SK-MEL-5 (cell line): ENCODE data around the gene KIF1A. TPM values are rescaled to one million over a fixed set of nuclear protein-coding genes. Genes with fewer than 3 reads are reported as not detected.
A peak's percentile ranks its signal among the peaks of the same experiment; 100 is the strongest.
"Not testable (repeated sequence)": the region's sequence is repeated elsewhere in the genome, so short reads cannot be mapped to it uniquely, and the experiment has no call there.

Experiments
- DNase-seq: peaks from one replicate; pipeline ENCODE4 v3.0.0-alpha.2; 2016; ENCODE audit warnings: low read depth, low spot score
- in situ Hi-C: cut with HindIII; loops from 2 replicates; pipeline ENCODE4 v1.10.0; 2016; ENCODE audit warnings: low sequenced_read_pairs, high pct_unique_total_duplicates, low pct_unique_long_range_greater_than_20kb
- total RNA-seq: library from RNA; depleted of rRNA; stranded (reverse); fragments of >200 nt; shearing (Covaris generic); gene quantifications from 2 replicates; pipeline ENCODE4 v1.2.3, GENCODE V29; 2014

Gene KIF1A
- total RNA-seq, 1 experiment from 2014 or later, result 0.50 TPM

DNA sequence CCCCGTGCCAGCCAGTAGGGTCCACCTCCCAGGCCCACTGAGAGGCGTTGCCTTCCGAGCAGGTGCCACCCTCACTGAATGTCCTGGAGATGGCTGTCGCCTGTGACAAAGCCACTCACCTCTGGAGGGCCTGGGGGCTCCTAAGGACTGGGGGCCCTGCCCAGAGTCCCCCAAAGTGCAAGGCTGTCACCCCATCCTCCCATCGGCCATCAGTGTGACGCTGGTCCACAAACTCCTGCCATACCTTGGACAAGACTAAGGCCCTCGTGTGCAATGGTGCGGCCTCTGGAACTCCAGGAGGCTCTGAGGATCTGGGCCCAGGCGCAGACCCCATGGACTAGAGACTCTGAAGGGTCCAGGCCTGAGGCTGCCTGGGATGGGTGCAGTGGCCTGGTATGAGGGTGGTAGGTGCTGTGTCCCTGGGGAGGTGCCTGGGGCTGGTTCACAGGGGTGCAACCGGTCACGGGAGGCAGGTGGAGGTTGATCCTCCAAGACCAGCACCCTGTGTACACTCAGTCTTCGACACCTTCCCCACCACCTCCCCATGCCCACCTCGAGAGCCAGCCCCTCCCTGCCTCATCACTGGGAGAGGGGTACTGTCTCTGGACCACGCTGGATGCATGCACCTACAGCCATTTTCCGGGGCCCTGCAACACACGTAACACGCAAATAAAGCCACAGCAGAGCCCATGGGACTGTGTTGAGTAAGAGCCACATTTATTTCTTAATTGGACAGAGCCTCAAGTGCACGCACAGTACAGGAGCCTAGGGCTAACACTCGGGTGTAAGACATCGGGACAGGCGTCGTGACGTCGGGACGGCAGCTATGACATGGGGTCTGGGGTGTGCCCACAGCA is 106.7 kb downstream of the KIF1A start:
- no peak for DNase-seq
- in situ Hi-C loops, result no loop called here

- in situ Hi-C loops, result no loop called here
- no peak for DNase-seq
These were observed 107.9 kb downstream of the KIF1A start for GRCh38 chr2:240712121-240712520.

DNA sequence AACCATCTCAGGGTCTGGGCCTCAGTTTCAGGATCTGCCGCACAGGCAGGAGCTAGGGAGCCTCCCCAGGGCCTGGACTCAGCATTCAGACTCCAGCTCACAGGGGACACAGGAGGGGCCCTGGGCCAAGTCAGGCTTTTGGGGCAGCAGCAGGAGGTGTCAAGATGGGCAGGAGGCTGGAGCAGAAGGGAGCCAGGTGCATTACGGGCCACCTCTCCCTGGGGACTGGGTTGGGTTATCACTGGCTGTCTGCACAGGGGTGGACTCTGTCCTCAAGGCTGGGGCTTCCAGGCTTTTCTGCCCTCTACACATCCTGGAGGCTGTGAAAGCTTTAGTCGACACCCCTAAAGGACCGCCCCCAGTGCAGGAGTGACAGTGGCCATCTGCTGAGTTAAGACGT is 108.3 kb downstream of the KIF1A start:
- no peak for DNase-seq
- in situ Hi-C loops, result no loop called here

DNA sequence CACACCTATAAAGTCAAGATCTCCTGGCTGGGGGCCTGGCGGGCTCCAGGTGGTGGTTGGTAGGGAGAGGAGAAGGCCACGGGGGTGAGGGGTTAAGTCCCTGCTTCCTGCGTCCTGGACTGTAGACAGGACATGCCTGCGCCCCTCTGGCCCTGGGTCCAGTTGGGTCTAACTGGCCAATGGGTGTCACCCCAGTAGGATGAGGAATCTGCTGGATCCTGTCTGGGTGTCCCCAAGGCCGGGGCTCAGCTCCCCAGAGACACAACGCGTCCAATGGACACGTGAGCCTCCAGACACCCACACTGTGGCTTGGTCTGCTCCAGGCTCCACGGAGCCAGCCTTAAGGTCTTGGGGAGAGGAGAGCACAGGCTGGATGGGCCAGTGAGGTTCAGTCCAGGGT is 108.7 kb downstream of the KIF1A start:
- DNase-seq, result no peak
- in situ Hi-C loops, result no loop called here

DNA sequence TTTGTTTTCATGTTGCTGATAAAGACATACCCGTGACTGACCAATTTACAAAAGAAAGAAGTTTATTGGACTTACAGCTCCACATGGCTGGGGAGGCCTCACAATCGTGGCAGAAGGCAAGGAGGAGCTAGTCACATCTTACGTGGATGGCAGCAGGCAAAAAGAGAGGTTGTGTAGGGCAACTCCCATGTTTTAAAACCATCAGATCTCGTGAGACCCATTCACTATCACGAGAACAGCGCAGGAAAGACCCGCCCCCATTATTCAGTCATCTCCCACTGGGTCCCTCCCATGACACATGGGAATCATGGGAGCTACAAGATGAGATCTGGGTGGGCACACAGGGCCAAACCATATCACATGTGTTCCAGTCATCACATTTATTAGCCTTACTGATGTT is 111.6 kb downstream of the KIF1A start:
- DNase-seq, result peak; percentile 41
- in situ Hi-C loops, result no loop called here

GRCh38 chr2:240707821-240708220 is 112.2 kb downstream of the KIF1A start:
- DNase-seq, result no peak
- in situ Hi-C loops, result no loop called here

- DNase-seq, result no peak
- in situ Hi-C loops, result no loop called here
These were observed 112.8 kb downstream of the KIF1A start for GRCh38 chr2:240707043-240707756.

DNA sequence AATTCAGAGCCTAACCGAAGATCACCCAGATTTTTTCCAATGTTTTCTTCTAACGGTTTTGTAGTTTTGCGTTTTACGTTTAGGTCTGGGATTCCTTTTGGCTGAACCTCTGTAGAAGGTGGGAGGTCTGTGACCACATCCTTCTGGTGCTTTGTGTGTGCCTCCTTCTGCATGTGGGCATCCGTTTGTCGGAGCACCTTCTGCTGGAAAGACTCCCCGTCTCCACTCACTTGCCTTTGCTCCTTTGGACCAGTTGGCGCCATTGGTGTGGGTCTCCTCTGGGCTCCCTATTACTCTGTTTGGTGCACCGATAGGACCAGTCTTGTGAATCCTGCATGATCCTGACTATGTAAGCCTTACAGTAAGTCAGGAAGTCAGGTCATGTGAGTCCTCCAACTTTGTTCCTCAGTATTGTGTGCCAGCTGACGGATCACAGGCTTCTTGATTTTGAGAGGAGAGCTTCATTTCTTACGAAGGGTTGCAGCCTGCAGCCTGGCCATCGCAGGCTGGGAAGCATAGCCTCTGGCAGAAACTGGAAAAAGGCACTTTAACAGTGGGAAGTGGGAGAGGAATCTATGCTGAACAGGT is 114.7 kb downstream of the KIF1A start:
- peak; percentile 60 for DNase-seq

GRCh38 chr2:240704651-240705050 is 115.4 kb downstream of the KIF1A start:
- in situ Hi-C loops, result no loop called here
- DNase-seq, result no peak

More for the DNA sequence above, 114.7 kb downstream of the KIF1A start:
- in situ Hi-C loops, result no loop called here

GRCh38 chr2:240703417-240704341 is 116.3 kb downstream of the KIF1A start:
- in situ Hi-C loops, result no loop called here
- DNase-seq, result no peak

GRCh38 chr2:240702640-240703011 is 117.4 kb downstream of the KIF1A start:
- DNase-seq, result no peak
- in situ Hi-C loops, result no loop called here

GRCh38 chr2:240701736-240702639 is 118.0 kb downstream of the KIF1A start:
- in situ Hi-C loops, result no loop called here
- no peak for DNase-seq

GRCh38 chr2:240701091-240701735 is 118.8 kb downstream of the KIF1A start:
- no peak for DNase-seq
- in situ Hi-C loops, result no loop called here

DNA sequence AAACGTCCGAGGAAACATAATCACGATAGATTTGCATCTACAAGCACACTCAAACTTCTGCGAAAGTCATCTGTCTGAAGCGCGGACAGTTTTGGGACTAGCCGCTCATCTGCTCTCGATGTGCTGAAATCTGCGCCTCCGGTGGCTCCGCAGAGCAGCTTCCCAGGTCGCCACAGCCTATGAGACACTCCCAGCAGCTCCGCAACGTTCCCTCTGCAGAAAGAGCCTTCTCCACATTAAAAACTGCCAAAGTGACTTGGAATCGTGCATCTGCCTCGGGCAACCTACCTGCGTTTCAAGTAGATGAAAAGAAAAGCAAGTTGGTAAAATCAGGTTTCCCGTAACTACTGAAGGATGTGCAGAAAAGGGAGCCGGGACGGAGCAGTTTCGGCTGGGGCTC is 119.4 kb downstream of the KIF1A start:
- in situ Hi-C loops, DNase-seq: not testable (repeated sequence)

- DNase-seq, in situ Hi-C loops: not testable (repeated sequence)
These were observed 120.2 kb downstream of the KIF1A start for GRCh38 chr2:240699835-240700234.

DNA sequence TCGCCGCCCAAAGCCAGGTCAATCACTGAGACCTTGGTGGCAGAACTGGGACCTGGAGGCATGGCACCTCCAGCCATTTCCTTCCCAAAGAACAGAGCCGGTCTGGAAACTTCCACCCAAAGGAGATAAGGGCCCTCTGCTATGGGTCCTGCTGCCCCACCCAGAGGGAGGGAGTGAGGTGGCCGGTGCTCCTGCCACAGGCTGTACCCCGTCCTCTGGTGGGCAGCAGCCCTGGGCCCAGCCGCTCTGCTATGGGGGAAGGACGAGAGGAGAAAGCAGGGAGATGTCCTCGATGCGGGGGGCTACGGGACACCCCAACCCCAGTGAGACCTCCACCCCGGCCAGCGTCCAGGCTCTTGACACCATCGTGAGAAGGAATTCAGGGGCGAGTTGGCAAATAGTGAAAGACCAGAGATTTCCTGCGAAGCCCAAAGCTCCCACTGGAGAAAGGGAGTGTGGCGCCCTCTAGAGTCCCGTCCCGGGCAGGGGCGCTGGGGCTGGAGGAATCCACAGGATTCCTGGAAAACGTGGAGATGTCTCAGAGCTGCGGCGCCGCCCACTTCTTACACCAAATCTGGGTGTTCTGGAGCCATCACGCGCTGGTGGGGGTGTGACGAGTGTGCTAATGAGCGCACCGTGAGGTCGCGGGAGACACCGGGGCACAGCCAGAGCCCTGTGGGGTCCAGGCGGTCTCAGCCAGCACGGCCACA is 121.0 kb downstream of the KIF1A start:
- in situ Hi-C loops, DNase-seq: not testable (repeated sequence)
